IPS DF 6.9 (cell line): Measurements from ENCODE around the gene ASCC2.

Experiments used
- DNase-seq: peaks from one replicate; pipeline ENCODE4 v3.0.0-alpha.2; 2013; ENCODE audit warnings: low read depth, low spot score
- H3K27ac ChIP-seq: one replicate; pipeline ENCODE4 v1.5.1; 2013; ENCODE audit warnings: low read length, control low read depth
- H3K27me3 ChIP-seq: 2 replicates; pipeline ENCODE4 v1.6.1; 2013; ENCODE audit warnings: mild to moderate bottlenecking, low read length; ENCODE audit not compliant: control insufficient read depth, insufficient read depth
- H3K36me3 ChIP-seq: 2 replicates; pipeline ENCODE4 v1.6.1; 2013; ENCODE audit warnings: low read length; ENCODE audit not compliant: control insufficient read depth, insufficient read depth
- H3K4me1 ChIP-seq: 2 replicates; pipeline ENCODE4 v1.6.1; 2013; ENCODE audit warnings: low read length; ENCODE audit not compliant: control insufficient read depth, insufficient read depth
- H3K4me3 ChIP-seq: 2 replicates; pipeline ENCODE4 v1.5.1; 2013; ENCODE audit warnings: mild to moderate bottlenecking, low read length
- H3K9me3 ChIP-seq: 2 replicates; pipeline ENCODE4 v1.6.1; 2013; ENCODE audit warnings: low read length, inconsistent platforms; ENCODE audit not compliant: control insufficient read depth, insufficient read depth
- WGBS: extraction: QIAGEN DNeasy Blood & Tissue Kit; methylation state at CpG from one replicate; pipeline ENCODE4 v1.1.7; 2013; ENCODE audit warnings: mixed read lengths, missing lambda C conversion rate; ENCODE audit not compliant: insufficient read length, insufficient coverage; 5-methylcytosine and 5-hydroxymethylcytosine counted together

ASCC2 gene

GRCh38 chr22:29811377-29811776, 26.7 kb downstream of the ASCC2 start:
- no peak for DNase-seq
- Histone ChIP-seq H3K4me1 (no peaks in the 10 kb centered on the region), H3K27ac (no peak overlapping the region), H3K27me3 (no peaks in the 10 kb centered on the region), H3K4me3 (no peak overlapping the region), H3K36me3 (peaks cover 9% of the 10 kb centered on the region; the same call in 1 of the 2 replicates), H3K9me3 (no peaks in the 10 kb centered on the region)
- no CpG with 5 or more reads among the region's 2 CpGs for WGBS

GRCh38 chr22:29810216-29810615, 27.9 kb downstream of the ASCC2 start:
- H3K9me3 ChIP-seq: no peaks in the 10 kb centered on the region
- no peak overlapping the region for H3K27ac ChIP-seq
- H3K4me3 ChIP-seq: no peak overlapping the region
- WGBS: no CpG with 5 or more reads among the region's 2 CpGs
- no peaks in the 10 kb centered on the region for H3K4me1 ChIP-seq
- no peak for DNase-seq
- H3K27me3 ChIP-seq: no peaks in the 10 kb centered on the region
- peaks cover 16% of the 10 kb centered on the region for H3K36me3 ChIP-seq

GRCh38 chr22:29806196-29806595, 31.9 kb downstream of the ASCC2 start:
- Histone ChIP-seq H3K36me3 (peaks cover 13% of the 10 kb centered on the region), H3K27ac (no peak overlapping the region), H3K4me1 (no peaks in the 10 kb centered on the region), H3K9me3 (no peaks in the 10 kb centered on the region), H3K4me3 (no peak overlapping the region), H3K27me3 (no peaks in the 10 kb centered on the region)
- no CpG with 5 or more reads among the region's 6 CpGs for WGBS
- DNase-seq: no peak

GRCh38 chr22:29804985-29805384, 33.1 kb downstream of the ASCC2 start:
- H3K4me1 ChIP-seq: no peaks in the 10 kb centered on the region
- H3K27ac ChIP-seq: no peak overlapping the region
- no peak for DNase-seq
- no CpG with 5 or more reads among the region's 2 CpGs for WGBS
- H3K4me3 ChIP-seq: no peak overlapping the region
- no peaks in the 10 kb centered on the region for H3K27me3 ChIP-seq
- H3K36me3 ChIP-seq: peaks cover 18% of the 10 kb centered on the region
- no peaks in the 10 kb centered on the region for H3K9me3 ChIP-seq

- no peaks in the 10 kb centered on the region for H3K9me3 ChIP-seq
These were observed 34.9 kb downstream of the ASCC2 start for GRCh38 chr22:29803190-29803589.

GRCh38 chr22:29801796-29802195, 36.3 kb downstream of the ASCC2 start:
- WGBS: no CpG with 5 or more reads among the region's 8 CpGs
- DNase-seq: no peak
- Histone ChIP-seq H3K9me3 (no peaks in the 10 kb centered on the region), H3K4me3 (no peak overlapping the region), H3K36me3 (peaks cover 16% of the 10 kb centered on the region), H3K27ac (no peak overlapping the region), H3K27me3 (no peaks in the 10 kb centered on the region), H3K4me1 (no peaks in the 10 kb centered on the region)

More at GRCh38 chr22:29803190-29803589, 34.9 kb downstream of the ASCC2 start:
- Histone ChIP-seq H3K4me3 (no peak overlapping the region), H3K27me3 (no peaks in the 10 kb centered on the region), H3K36me3 (peaks cover 18% of the 10 kb centered on the region), H3K27ac (no peak overlapping the region), H3K4me1 (no peaks in the 10 kb centered on the region)
- no CpG with 5 or more reads among the region's 2 CpGs for WGBS
- no peak for DNase-seq

- no peak for DNase-seq
- Histone ChIP-seq H3K27ac (no peak overlapping the region), H3K27me3 (no peaks in the 10 kb centered on the region), H3K36me3 (peaks cover 13% of the 10 kb centered on the region), H3K4me1 (no peaks in the 10 kb centered on the region), H3K9me3 (no peaks in the 10 kb centered on the region), H3K4me3 (no peak overlapping the region)
- WGBS: no CpG with 5 or more reads among the region's 5 CpGs
These were observed 36.9 kb downstream of the ASCC2 start for GRCh38 chr22:29801153-29801552.

- DNase-seq: no peak
- peaks cover 5% of the 10 kb centered on the region; the same call in 1 of the 2 replicates for H3K36me3 ChIP-seq
- H3K4me1 ChIP-seq: no peaks in the 10 kb centered on the region
- H3K9me3 ChIP-seq: no peaks in the 10 kb centered on the region
- no CpG with 5 or more reads among the region's 8 CpGs for WGBS
- no peak overlapping the region for H3K27ac ChIP-seq
- no peaks in the 10 kb centered on the region for H3K27me3 ChIP-seq
- H3K4me3 ChIP-seq: no peak overlapping the region
These were observed 38.8 kb downstream of the ASCC2 start for GRCh38 chr22:29799217-29799680.

- no peaks in the 10 kb centered on the region for H3K9me3 ChIP-seq
- no peaks in the 10 kb centered on the region for H3K4me1 ChIP-seq
- H3K36me3 ChIP-seq: peaks cover 5% of the 10 kb centered on the region; the same call in 1 of the 2 replicates
- WGBS: no CpG with 5 or more reads among the region's 2 CpGs
- no peaks in the 10 kb centered on the region for H3K27me3 ChIP-seq
- no peak for DNase-seq
- no peak overlapping the region for H3K27ac ChIP-seq
- no peak overlapping the region for H3K4me3 ChIP-seq
These were observed 39.3 kb downstream of the ASCC2 start for GRCh38 chr22:29798801-29799200.

GRCh38 chr22:29798318-29798717, 39.8 kb downstream of the ASCC2 start:
- H3K27ac ChIP-seq: no peak overlapping the region
- no CpG with 5 or more reads among the region's 6 CpGs for WGBS
- DNase-seq: no peak
- no peaks in the 10 kb centered on the region for H3K9me3 ChIP-seq
- no peaks in the 10 kb centered on the region for H3K4me1 ChIP-seq
- H3K36me3 ChIP-seq: peaks cover 8% of the 10 kb centered on the region
- no peak overlapping the region for H3K4me3 ChIP-seq
- no peaks in the 10 kb centered on the region for H3K27me3 ChIP-seq

- H3K4me1 ChIP-seq: no peaks in the 10 kb centered on the region
These were observed 40.7 kb downstream of the ASCC2 start for GRCh38 chr22:29797351-29797750.

More at GRCh38 chr22:29797351-29797750, 40.7 kb downstream of the ASCC2 start:
- H3K36me3 ChIP-seq: peaks cover 13% of the 10 kb centered on the region
- no peaks in the 10 kb centered on the region for H3K9me3 ChIP-seq
- no peak overlapping the region for H3K4me3 ChIP-seq
- no peak overlapping the region for H3K27ac ChIP-seq
- no CpG with 5 or more reads among the region's 3 CpGs for WGBS
- DNase-seq: no peak
- no peaks in the 10 kb centered on the region for H3K27me3 ChIP-seq
